OCI-LY1 (cell line): ENCODE data around the gene FBLN2.

ENCODE experiments used
- CTCF ChIP-seq: fragments of 200-600 bp; sonication (generic), shearing (Covaris generic); IDR thresholded peaks from 2 replicates; pipeline ENCODE4 v1.5.1; 2017; ENCODE audit warnings: mild to moderate bottlenecking, antibody characterized with exemption, low read length, moderate library complexity, mixed read lengths
- EZH2 ChIP-seq: fragments of 200-600 bp; sonication (generic), shearing (Covaris generic); IDR thresholded peaks from 2 replicates; pipeline ENCODE4 v1.8.0; 2017; ENCODE audit warnings: borderline replicate concordance, mixed run types, mild to moderate bottlenecking, antibody characterized with exemption, low read length, moderate library complexity, mixed read lengths

- TF ChIP-seq EZH2, result no peak
- TF ChIP-seq CTCF, result no peak
These were observed 95.6 kb downstream of the FBLN2 start for GRCh38 chr3:13644341-13645117.
